Uterus (tissue), 4 donors: ENCODE data around the gene TRIM40. TPM values are rescaled to one million over a fixed set of nuclear protein-coding genes. Genes with fewer than 3 reads are reported as not detected.

Source experiments
- DNase-seq, 2 donors: peaks; one replicate each; pipeline ENCODE4 v3.0.0-alpha.2; 2019 to 2020
- H3K27ac ChIP-seq, 2 donors: fragments of 200-600 bp; sonication (generic); 1 replicate in 1 of 2; 2 replicates in 1 of 2; pipeline ENCODE4 v1.5.1; 2016 to 2018
- H3K27me3 ChIP-seq, 2 donors: fragments of 200-600 bp; sonication (generic); one replicate each; pipeline ENCODE4 v1.5.1; 2018 to 2019; ENCODE audit warnings: control low read depth in 1 of 2
- H3K36me3 ChIP-seq, 2 donors: fragments of 200-600 bp; sonication (generic); one replicate each; pipeline ENCODE4 v1.5.1; 2019; ENCODE audit warnings: control low read depth in 1 of 2
- H3K4me1 ChIP-seq, 2 donors: fragments of 200-600 bp; sonication (generic); one replicate each; pipeline ENCODE4 v1.5.1; 2018 to 2019; ENCODE audit warnings: control low read depth in 1 of 2
- H3K4me3 ChIP-seq, 2 donors: fragments of 200-600 bp; sonication (generic); 1 replicate in 1 of 2; 2 replicates in 1 of 2; pipeline ENCODE4 v1.5.1; 2018 to 2019; ENCODE audit warnings: mild to moderate bottlenecking in 1 of 2
- H3K9me3 ChIP-seq, 2 donors: fragments of 200-600 bp; sonication (generic); one replicate each; pipeline ENCODE4 v1.5.1; 2019; ENCODE audit warnings: control low read depth in 1 of 2
- POLR2A ChIP-seq, 2 donors: fragments of 450-650 bp; IDR thresholded peaks; one replicate each; pipeline ENCODE4 v1.6.1; 2016; ENCODE audit warnings: antibody characterized with exemption in 2 of 2, mild to moderate bottlenecking in 1 of 2, moderate library complexity in 1 of 2
- intact Hi-C: fragments of 100-400 bp; cut with DNase I; formaldehyde crosslinking; loops from one replicate; pipeline ENCODE4 v1.15.1; 2023; ENCODE audit warnings: low total_unique reads
- small RNA-seq: library from RNA; depleted of rRNA; stranded (forward); fragments of <200 nt; gene quantifications from one replicate; pipeline ENCODE3, GENCODE V24; 2016
- total RNA-seq, 4 donors: library from RNA; depleted of rRNA in 3 of 4; stranded (reverse); fragments of >200 nt in 3 of 4; gene quantifications; one replicate each; pipeline versions ENCODE4 v1.1.0 to v1.2.4, GENCODE V29; 2014 to 2023
- TF ChIP-seq, protein P1 (sequence below), 4 experiments: fragments of 200-600 bp in 2 of 4; fragments of 450-650 bp in 2 of 4; sonication (generic) in 2 of 4; IDR thresholded peaks; one replicate each; pipeline ENCODE4 v1.5.1; 2016 to 2019; ENCODE audit warnings: antibody characterized with exemption in 4 of 4, mild to moderate bottlenecking in 2 of 4, moderate library complexity in 1 of 4
- donor health status: DM: yes; HTN: yes; CAD: no.

The TRIM40 gene
- total RNA-seq, 4 donors from 2014 or later: not detected

GRCh38 chr6:30194797-30195690, 59.1 kb downstream of the TRIM40 start:
- no peak for DNase-seq
- H3K27me3 ChIP-seq: no peaks in the 10 kb centered on the region
- no peaks in the 10 kb centered on the region for H3K36me3 ChIP-seq
- no peak overlapping the region for H3K4me3 ChIP-seq
- no peak overlapping the region for H3K27ac ChIP-seq
- intact Hi-C loops: no loop called here
- H3K4me1 ChIP-seq: no peaks in the 10 kb centered on the region
- no peaks in the 10 kb centered on the region for H3K9me3 ChIP-seq
- TF ChIP-seq, protein P1, sequence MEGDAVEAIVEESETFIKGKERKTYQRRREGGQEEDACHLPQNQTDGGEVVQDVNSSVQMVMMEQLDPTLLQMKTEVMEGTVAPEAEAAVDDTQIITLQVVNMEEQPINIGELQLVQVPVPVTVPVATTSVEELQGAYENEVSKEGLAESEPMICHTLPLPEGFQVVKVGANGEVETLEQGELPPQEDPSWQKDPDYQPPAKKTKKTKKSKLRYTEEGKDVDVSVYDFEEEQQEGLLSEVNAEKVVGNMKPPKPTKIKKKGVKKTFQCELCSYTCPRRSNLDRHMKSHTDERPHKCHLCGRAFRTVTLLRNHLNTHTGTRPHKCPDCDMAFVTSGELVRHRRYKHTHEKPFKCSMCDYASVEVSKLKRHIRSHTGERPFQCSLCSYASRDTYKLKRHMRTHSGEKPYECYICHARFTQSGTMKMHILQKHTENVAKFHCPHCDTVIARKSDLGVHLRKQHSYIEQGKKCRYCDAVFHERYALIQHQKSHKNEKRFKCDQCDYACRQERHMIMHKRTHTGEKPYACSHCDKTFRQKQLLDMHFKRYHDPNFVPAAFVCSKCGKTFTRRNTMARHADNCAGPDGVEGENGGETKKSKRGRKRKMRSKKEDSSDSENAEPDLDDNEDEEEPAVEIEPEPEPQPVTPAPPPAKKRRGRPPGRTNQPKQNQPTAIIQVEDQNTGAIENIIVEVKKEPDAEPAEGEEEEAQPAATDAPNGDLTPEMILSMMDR (IDR thresholded peaks at IDR 0.05): no peak
- no peak for TF ChIP-seq POLR2A (IDR thresholded peaks at IDR 0.05)

DNA sequence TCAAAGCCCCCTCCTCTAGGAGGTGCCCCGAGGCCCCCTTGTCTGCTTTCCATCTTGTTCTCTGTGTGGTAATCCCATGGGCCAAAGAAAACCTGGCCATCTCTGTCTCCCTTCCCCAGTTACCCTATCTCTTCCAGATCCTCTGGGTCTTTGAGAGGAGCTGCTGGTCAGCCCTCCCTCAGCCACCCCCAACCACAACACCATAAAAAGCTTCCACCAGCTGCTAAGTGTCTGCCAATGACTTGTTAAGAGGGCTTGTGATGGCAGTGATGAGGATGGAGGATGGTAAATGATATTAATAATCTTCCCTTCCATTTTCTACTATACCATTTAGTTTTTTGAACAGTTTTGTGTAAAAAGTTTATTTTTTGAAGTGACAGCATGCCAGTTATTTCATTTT, 60.0 kb downstream of the TRIM40 start:
- intact Hi-C loops: no loop called here
- no peak for TF ChIP-seq POLR2A (IDR thresholded peaks at IDR 0.05)
- TF ChIP-seq, protein P1 (IDR thresholded peaks at IDR 0.05): no peak
- H3K27me3 ChIP-seq: no peaks in the 10 kb centered on the region
- H3K4me1 ChIP-seq: no peaks in the 10 kb centered on the region
- H3K36me3 ChIP-seq: no peaks in the 10 kb centered on the region
- no peak for DNase-seq
- H3K4me3 ChIP-seq: no peak overlapping the region
- no peak overlapping the region for H3K27ac ChIP-seq
- no peaks in the 10 kb centered on the region for H3K9me3 ChIP-seq

GRCh38 chr6:30196376-30196775, 60.4 kb downstream of the TRIM40 start:
- H3K27me3 ChIP-seq: no peaks in the 10 kb centered on the region
- H3K4me1 ChIP-seq: no peaks in the 10 kb centered on the region
- no peaks in the 10 kb centered on the region for H3K36me3 ChIP-seq
- H3K9me3 ChIP-seq: no peaks in the 10 kb centered on the region
- H3K4me3 ChIP-seq: no peak overlapping the region
- H3K27ac ChIP-seq: no peak overlapping the region
- intact Hi-C loops: no loop called here
- no peak for DNase-seq
- TF ChIP-seq, protein P1 (IDR thresholded peaks at IDR 0.05): no peak
- TF ChIP-seq POLR2A (IDR thresholded peaks at IDR 0.05): no peak

Small RNA genes within 50 kb of the gene (small RNA-seq; reads per million reads assigned to genes)
- gene RF00554: not detected

Other genes starting within 250 kb of the TRIM40 start
- 100 to 1,000 TPM; 160 to 722 (median 625) TPM for gene HLA-A, start 193.6 kb upstream of the TRIM40 start, total RNA-seq
- gene POLR1H, start 74.9 kb upstream of the TRIM40 start, total RNA-seq: 100 to 1,000 TPM in 1 of 4 donors, 10 to 100 TPM in 3; 21.2 to 121 (median 33.4) TPM
- 10 to 100 TPM in 3 of 4 donors, 1 to 10 TPM in 1; 7.9 to 47.9 (median 23.3) TPM for gene PPP1R11, start 68.9 kb upstream of the TRIM40 start, total RNA-seq
- under 1 TPM in 2 of 4 donors, not detected in 2; 0.21 to 0.83 TPM for gene RNF39, start 60.4 kb upstream of the TRIM40 start, total RNA-seq
- gene TRIM31, start 23.1 kb upstream of the TRIM40 start, total RNA-seq: not detected
- under 1 TPM in 1 of 4 donors, not detected in 3; 0.69 TPM for gene TRIM10, start 25.1 kb downstream of the TRIM40 start, total RNA-seq
- gene TRIM15, start 27.4 kb downstream of the TRIM40 start, total RNA-seq: not detected
- 10 to 100 TPM; 14.9 to 38.1 (median 30.0) TPM for gene TRIM26, start 77.3 kb downstream of the TRIM40 start, total RNA-seq
- 10 to 100 TPM in 3 of 4 donors, 1 to 10 TPM in 1; 3.2 to 29.7 (median 18.7) TPM for gene TRIM39, start 190.8 kb downstream of the TRIM40 start, total RNA-seq
- 100 to 1,000 TPM in 1 of 4 donors, 10 to 100 TPM in 3; 12.9 to 220 (median 66.1) TPM for gene RPP21, start 209.0 kb downstream of the TRIM40 start, total RNA-seq